ENCODE measurements around the gene STK35.

- TF ChIP-seq CTCF (conservative IDR thresholded peaks at IDR 0.05; ENCODE audit: low read depth, low read length): no peak
- no peak for TF ChIP-seq EZH2 (IDR thresholded peaks at IDR 0.05; ENCODE audit: low read length, unreplicated experiment)
These were observed 7.7 kb upstream of the STK35 start for GRCh38 chr20:2093883-2094282.
